IMR-90 (cell line): ENCODE results near the gene HSD17B3. TPM values are rescaled to one million over a fixed set of nuclear protein-coding genes. Genes with fewer than 3 reads are reported as not detected.

Experiments used
- ATAC-seq: fragments of 200-7000 bp; cut with Tn5 transposase; 2 replicates; pipeline ENCODE4 v1.9.1; 2020; ENCODE audit warnings: low read depth, mild to moderate bottlenecking, moderate library complexity
- BruUV-seq: library from RNA; stranded (reverse); fragments of 400-500 nt; replicated peaks from 2 replicates; lab custom pipeline; 2021; lab: Mats Ljungman, UMichigan
- CTCF ChIA-PET: fragments of 300-600 bp; formaldehyde crosslinking; extraction: SDS; loops from one replicate; lab custom pipeline; 2021; ENCODE audit warnings: antibody characterized with exemption; lab: Yijun Ruan, JAX
- POLR2A ChIA-PET: fragments of 300-600 bp; sonication (Branson Sonifier 250); formaldehyde crosslinking; loops from one replicate; lab custom pipeline; 2022; ENCODE audit warnings: antibody characterized with exemption; ENCODE audit not compliant: unreplicated experiment; lab: Charles Lee
- DNase-seq: peaks from one replicate; pipeline ENCODE4 v3.0.0; 2013
- H2AFZ ChIP-seq: replicated peaks from 2 replicates; pipeline ENCODE3; 2013; ENCODE audit warnings: low read length, mild to moderate bottlenecking; ENCODE audit not compliant: poor library complexity
- H2AK5ac ChIP-seq: 2 replicates; pipeline ENCODE4 v1.6.1; 2013; ENCODE audit warnings: low read depth, low read length, inconsistent platforms
- H2AK9ac ChIP-seq: replicated peaks from 2 replicates; pipeline ENCODE3; 2013; ENCODE audit warnings: mild to moderate bottlenecking, low read depth, low read length, moderate library complexity; ENCODE audit not compliant: poor library complexity
- H2BK120ac ChIP-seq: 2 replicates; pipeline ENCODE4 v1.6.1; 2013; ENCODE audit warnings: low read depth, low read length, inconsistent platforms
- H2BK15ac ChIP-seq: 3 replicates; pipeline ENCODE4 v1.6.1; 2013; ENCODE audit warnings: low read depth, low read length, inconsistent platforms
- H2BK20ac ChIP-seq: 2 replicates; pipeline ENCODE4 v1.6.1; 2013; ENCODE audit warnings: low read depth, mild to moderate bottlenecking, inconsistent platforms, low read length, moderate library complexity
- H2BK5ac ChIP-seq: 2 replicates; pipeline ENCODE4 v1.6.1; 2013; ENCODE audit warnings: mild to moderate bottlenecking, low read depth, low read length, inconsistent platforms; ENCODE audit not compliant: poor library complexity, severe bottlenecking
- H3K14ac ChIP-seq: replicated peaks from 2 replicates; pipeline ENCODE4 v1.6.1; 2013; ENCODE audit warnings: low read depth, low read length, inconsistent platforms
- H3K18ac ChIP-seq: 2 replicates; pipeline ENCODE4 v1.6.1; 2013; ENCODE audit warnings: low read depth, low read length, control low read depth
- H3K23ac ChIP-seq: 2 replicates; pipeline ENCODE4 v1.6.1; 2013; ENCODE audit warnings: low read depth, low read length, inconsistent platforms
- H3K27ac ChIP-seq: 2 replicates; pipeline ENCODE4 v1.5.1; 2013; ENCODE audit warnings: mild to moderate bottlenecking, control low read depth, low read length; ENCODE audit not compliant: insufficient read depth
- H3K27me3 ChIP-seq: 2 replicates; pipeline ENCODE4 v1.6.1; 2013; ENCODE audit warnings: low read length; ENCODE audit not compliant: control insufficient read depth, insufficient read depth
- H3K36me3 ChIP-seq: 2 replicates; pipeline ENCODE4 v1.6.1; 2013; ENCODE audit warnings: low read length, mixed read lengths; ENCODE audit not compliant: control insufficient read depth, insufficient read depth
- H3K4ac ChIP-seq: 2 replicates; pipeline ENCODE4 v1.6.1; 2013; ENCODE audit warnings: low read depth, low read length, inconsistent platforms
- H3K4me1 ChIP-seq: 2 replicates; pipeline ENCODE4 v1.6.1; 2013; ENCODE audit warnings: low read length, mixed read lengths; ENCODE audit not compliant: control insufficient read depth, insufficient read depth
- H3K4me2 ChIP-seq: 2 replicates; pipeline ENCODE4 v1.6.1; 2013; ENCODE audit warnings: low read depth, mild to moderate bottlenecking, control low read depth, low read length, moderate library complexity
- H3K4me3 ChIP-seq: 2 replicates; pipeline ENCODE4 v1.5.1; 2013; ENCODE audit warnings: low read depth, mild to moderate bottlenecking, control low read depth, low read length, moderate library complexity; ENCODE audit not compliant: insufficient read depth
- H3K56ac ChIP-seq: 2 replicates; pipeline ENCODE4 v1.6.1; 2013; ENCODE audit warnings: low read length, inconsistent platforms; ENCODE audit not compliant: insufficient read depth; ENCODE audit errors: extremely low read depth
- H3K79me1 ChIP-seq, 2 experiments: 2 replicates each; pipeline ENCODE4 v1.6.1; 2013; ENCODE audit warnings: low read length in 2 of 2, inconsistent platforms in 1 of 2, low read depth in 1 of 2
- H3K9ac ChIP-seq: 2 replicates; pipeline ENCODE4 v1.6.1; 2013; ENCODE audit warnings: low read depth, low read length, control low read depth
- H3K9me1 ChIP-seq: 2 replicates; pipeline ENCODE4 v1.6.1; 2013; ENCODE audit warnings: low read length, inconsistent platforms; ENCODE audit not compliant: insufficient read depth
- H3K9me3 ChIP-seq: 2 replicates; pipeline ENCODE4 v1.6.1; 2013; ENCODE audit warnings: low read length; ENCODE audit not compliant: control insufficient read depth, insufficient read depth
- H4K20me1 ChIP-seq: 2 replicates; pipeline ENCODE4 v1.6.1; 2013; ENCODE audit warnings: low read length, inconsistent platforms; ENCODE audit not compliant: insufficient read depth
- H4K5ac ChIP-seq: 2 replicates; pipeline ENCODE4 v1.6.1; 2013; ENCODE audit warnings: mild to moderate bottlenecking, low read depth, low read length, control low read depth
- H4K8ac ChIP-seq, 2 experiments: 2 replicates each; pipeline ENCODE4 v1.6.1; 2013; ENCODE audit warnings: low read depth in 2 of 2, low read length in 2 of 2, control low read depth in 1 of 2, inconsistent platforms in 1 of 2
- H4K91ac ChIP-seq: 2 replicates; pipeline ENCODE4 v1.6.1; 2013; ENCODE audit warnings: low read depth, low read length, inconsistent platforms; ENCODE audit not compliant: insufficient read depth
- CHD1 ChIP-seq: IDR thresholded peaks from 2 replicates; pipeline ENCODE4 v1.6.1; 2012; ENCODE audit warnings: low read depth, low read length, improper control_type of control experiment
- ELK1 ChIP-seq: fragments of 150-350 bp; IDR thresholded peaks from 2 replicates; pipeline ENCODE4 v1.6.1; 2016; ENCODE audit warnings: low read depth, mild to moderate bottlenecking, low read length, moderate library complexity, borderline replicate concordance
- FOS ChIP-seq: fragments of 150-350 bp; IDR thresholded peaks from 2 replicates; pipeline ENCODE4 v1.6.1; 2016; ENCODE audit warnings: low read depth, low read length
- MAZ ChIP-seq: IDR thresholded peaks from 2 replicates; pipeline ENCODE4 v1.6.1; 2012; ENCODE audit warnings: low read depth, mild to moderate bottlenecking, low read length, improper control_type of control experiment, moderate library complexity, borderline replicate concordance
- NFE2L2 ChIP-seq: fragments of 150-350 bp; IDR thresholded peaks from 2 replicates; pipeline ENCODE4 v1.6.1; 2016; ENCODE audit warnings: low read depth, mild to moderate bottlenecking, low read length
- POLR2A ChIP-seq: IDR thresholded peaks from 2 replicates; pipeline ENCODE4 v1.6.1; 2012; ENCODE audit warnings: mild to moderate bottlenecking, low read depth, low read length
- RCOR1 ChIP-seq: IDR thresholded peaks from 2 replicates; pipeline ENCODE4 v1.6.1; 2012; ENCODE audit warnings: mild to moderate bottlenecking, low read length, improper control_type of control experiment; ENCODE audit not compliant: insufficient replicate concordance
- USF2 ChIP-seq: fragments of 150-350 bp; IDR thresholded peaks from 2 replicates; pipeline ENCODE4 v1.6.1; 2017; ENCODE audit warnings: mild to moderate bottlenecking, antibody characterized with exemption, low read length, low read depth
- WGBS, 2 experiments: methylation state at CpG; one replicate each; pipeline versions ENCODE4 v1.1.5 to v1.1.7; 2013; ENCODE audit warnings: missing lambda C conversion rate in 2 of 2; ENCODE audit not compliant: insufficient read length in 1 of 2; ENCODE audit errors: extremely low coverage in 2 of 2; 5-methylcytosine and 5-hydroxymethylcytosine counted together
- dilution Hi-C: fragments of 300-500 bp; cut with HindIII; formaldehyde crosslinking; loops from one replicate; pipeline ENCODE4 v1.14.3; 2018; ENCODE audit warnings: low sequenced_read_pairs; ENCODE audit not compliant: unreplicated experiment
- in situ Hi-C: fragments of 300-500 bp; cut with MboI; formaldehyde crosslinking; loops from 3 replicates; pipeline ENCODE4 v1.14.3; 2019; ENCODE audit warnings: low sequenced_read_pairs, inconsistent platforms, mixed read lengths
- intact Hi-C: fragments of 100-400 bp; cut with micrococcal nuclease; formaldehyde crosslinking; loops from 2 replicates; pipeline ENCODE4 v1.10.0; 2022
- polyA plus RNA-seq, 3 experiments: library from polyadenylated mRNA; depleted of rRNA; stranded (reverse); fragments of >200 nt; gene quantifications; 2 replicates each; pipeline ENCODE4 v1.2.3, GENCODE V29; 2012; ENCODE audit warnings: low replicate concordance in 1 of 3
- total RNA-seq: library from RNA; depleted of rRNA; stranded (reverse); fragments of >200 nt; gene quantifications from 2 replicates; pipeline ENCODE4 v1.2.3, GENCODE V29; 2012

Gene HSD17B3
- total and polyA plus RNA-seq, 2 of the 4 experiments (the other 2 are of a cell fraction): 0.18 TPM; not detected in 1

- ChIA-PET CTCF (interaction anchor here (0.6 kb wide), 1 partner anchor 1669 kb away, joined by 3 read pairs; no protein-coding TSS in a partner anchor), POLR2A (interaction anchor here (0.6 kb wide), 1 partner anchor 10 kb away, joined by 4 read pairs; no protein-coding TSS in a partner anchor)
- no peak overlapping the region for H3K9ac ChIP-seq
- no TSS peak for BruUV-seq
- H3K36me3 ChIP-seq: no peaks in the 10 kb centered on the region
- H3K23ac ChIP-seq: no peak overlapping the region
- H3K27ac ChIP-seq: no peak overlapping the region
- H4K8ac ChIP-seq: no peak overlapping the region
- H4K20me1 ChIP-seq: no peaks in the 10 kb centered on the region
- no peak overlapping the region for H2BK5ac ChIP-seq
- no peak overlapping the region for H4K91ac ChIP-seq
- dilution Hi-C loops (no loop called here), in situ Hi-C loops (loop anchor here (10.0 to 25.0 kb wide), 3 partner anchors 479 to 1552 kb away; no protein-coding TSS in a partner anchor), intact Hi-C loops (loop anchor here (5.0 to 10.0 kb wide), 6 partner anchors 192 to 1084 kb away; partner anchors contain the start of genes ERCC6L2 and FANCC)
- TF ChIP-seq USF2: no peak
- TF ChIP-seq FOS: no peak
- TF ChIP-seq ELK1: no peak
- TF ChIP-seq POLR2A: no peak
- no peak for TF ChIP-seq CHD1
- TF ChIP-seq MAZ: no peak
- no peak for TF ChIP-seq NFE2L2
- TF ChIP-seq RCOR1: no peak
- H3K4ac ChIP-seq: no peak overlapping the region
- H3K79me1 ChIP-seq: no peaks in the 10 kb centered on the region
- H3K4me3 ChIP-seq: no peak overlapping the region
- H2AFZ ChIP-seq: no peak overlapping the region
- peaks cover 32% of the 10 kb centered on the region for H3K27me3 ChIP-seq
- no peak overlapping the region for H2AK5ac ChIP-seq
- no peak overlapping the region for H3K14ac ChIP-seq
- no peak overlapping the region for H2BK15ac ChIP-seq
- H3K18ac ChIP-seq: no peak overlapping the region
- no peak overlapping the region for H2BK20ac ChIP-seq
- H4K5ac ChIP-seq: no peak overlapping the region
- no peak overlapping the region for H2AK9ac ChIP-seq
- no peak overlapping the region for H3K4me2 ChIP-seq
- no peak overlapping the region for H2BK120ac ChIP-seq
- H3K9me1 ChIP-seq: no peaks in the 10 kb centered on the region
- no peaks in the 10 kb centered on the region for H3K9me3 ChIP-seq
- H3K4me1 ChIP-seq: peaks cover 2% of the 10 kb centered on the region; the same call in 1 of the 2 replicates
- 96% methylated on average over 4 of the region's 5 CpGs; no CpG with 5 or more reads in 1 of the 2 experiments for WGBS, 2 experiments
- DNase-seq: no peak
- no peak overlapping the region for H3K56ac ChIP-seq
- ATAC-seq: no peak
Measured at GRCh38 chr9:96216583-96216982, 85.4 kb downstream of the HSD17B3 start.
